ENCODE results near the gene OBSCN.
"Not testable (repeated sequence)": the region's sequence is repeated elsewhere in the genome, so short reads cannot be mapped to it uniquely, and the experiment has no call there.

Gene OBSCN

DNA sequence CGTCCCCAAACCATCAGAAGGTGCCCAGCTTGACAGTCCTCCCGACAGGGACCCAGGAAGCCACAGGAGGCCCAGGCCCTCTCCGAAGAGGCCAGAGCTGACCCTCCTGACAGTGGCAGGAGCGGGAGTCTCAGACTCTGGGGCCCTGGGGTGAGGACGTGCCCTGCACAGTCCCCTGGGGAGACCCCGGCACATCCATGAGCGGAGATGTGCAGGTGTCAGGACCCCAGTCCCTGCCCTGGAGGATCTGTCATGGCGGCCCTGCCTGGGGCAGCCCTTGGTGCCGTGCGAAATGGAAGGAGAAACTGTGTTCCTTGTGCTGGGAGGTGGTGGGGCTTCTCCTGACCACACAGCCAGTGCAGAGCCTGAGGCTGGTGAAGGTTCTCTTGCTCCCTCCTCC, 55.8 kb downstream of the OBSCN start:
- no peak for DNase-seq (ENCODE audit: low read depth)

DNA sequence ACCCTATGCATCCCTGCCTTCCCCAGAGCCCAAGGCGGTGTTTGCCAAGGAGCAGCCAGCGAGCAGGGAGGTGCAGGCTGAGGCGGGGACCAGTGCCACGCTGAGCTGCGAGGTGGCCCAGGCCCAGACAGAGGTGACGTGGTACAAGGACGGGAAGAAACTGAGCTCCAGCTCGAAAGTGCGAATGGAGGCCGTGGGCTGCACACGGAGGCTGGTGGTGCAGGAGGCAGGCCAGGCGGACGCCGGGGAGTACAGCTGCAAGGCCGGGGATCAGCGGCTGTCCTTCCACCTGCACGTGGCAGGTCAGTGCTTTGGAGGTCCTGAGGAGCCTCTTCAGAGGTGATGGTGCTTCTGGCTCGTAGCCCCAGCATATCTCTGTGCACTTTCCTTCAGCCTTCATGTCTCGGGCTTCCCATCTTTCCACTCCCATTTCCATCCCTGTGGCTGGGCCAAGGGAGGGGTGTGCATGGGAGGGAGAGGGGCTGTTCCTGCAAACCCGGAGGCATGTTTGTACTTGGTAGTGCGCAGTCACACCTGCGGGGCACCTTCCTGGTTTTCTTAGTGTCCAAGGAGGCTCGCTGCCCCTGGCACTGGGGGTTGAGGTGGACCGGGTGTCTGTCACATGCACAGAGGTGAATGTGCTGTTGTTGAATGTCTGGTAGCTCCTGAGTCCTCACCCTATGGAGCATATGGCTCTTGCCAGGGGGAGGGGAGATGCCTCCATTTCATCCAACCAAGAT, 56.4 kb downstream of the OBSCN start:
- DNase-seq (ENCODE audit: low read depth): no peak

DNA sequence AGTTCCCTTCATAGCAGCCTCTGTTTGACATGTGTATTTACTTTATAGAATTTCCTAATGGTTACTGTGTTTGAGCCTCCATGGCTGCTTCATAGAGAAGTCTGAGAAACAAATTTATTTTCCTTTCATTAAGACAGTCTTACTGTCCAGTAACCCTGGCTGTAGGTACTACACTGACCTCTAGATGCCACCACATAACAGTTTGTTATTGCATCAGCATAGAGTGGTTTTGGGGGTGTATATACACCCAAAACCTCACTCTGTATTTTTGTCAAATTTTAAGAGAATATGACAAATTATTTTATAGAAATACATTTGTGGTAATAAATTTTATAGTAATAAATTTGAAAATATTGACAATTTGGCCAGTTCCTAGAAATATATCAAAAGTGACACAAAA, 57.3 kb downstream of the OBSCN start:
- DNase-seq (ENCODE audit: low read depth): no peak

DNA sequence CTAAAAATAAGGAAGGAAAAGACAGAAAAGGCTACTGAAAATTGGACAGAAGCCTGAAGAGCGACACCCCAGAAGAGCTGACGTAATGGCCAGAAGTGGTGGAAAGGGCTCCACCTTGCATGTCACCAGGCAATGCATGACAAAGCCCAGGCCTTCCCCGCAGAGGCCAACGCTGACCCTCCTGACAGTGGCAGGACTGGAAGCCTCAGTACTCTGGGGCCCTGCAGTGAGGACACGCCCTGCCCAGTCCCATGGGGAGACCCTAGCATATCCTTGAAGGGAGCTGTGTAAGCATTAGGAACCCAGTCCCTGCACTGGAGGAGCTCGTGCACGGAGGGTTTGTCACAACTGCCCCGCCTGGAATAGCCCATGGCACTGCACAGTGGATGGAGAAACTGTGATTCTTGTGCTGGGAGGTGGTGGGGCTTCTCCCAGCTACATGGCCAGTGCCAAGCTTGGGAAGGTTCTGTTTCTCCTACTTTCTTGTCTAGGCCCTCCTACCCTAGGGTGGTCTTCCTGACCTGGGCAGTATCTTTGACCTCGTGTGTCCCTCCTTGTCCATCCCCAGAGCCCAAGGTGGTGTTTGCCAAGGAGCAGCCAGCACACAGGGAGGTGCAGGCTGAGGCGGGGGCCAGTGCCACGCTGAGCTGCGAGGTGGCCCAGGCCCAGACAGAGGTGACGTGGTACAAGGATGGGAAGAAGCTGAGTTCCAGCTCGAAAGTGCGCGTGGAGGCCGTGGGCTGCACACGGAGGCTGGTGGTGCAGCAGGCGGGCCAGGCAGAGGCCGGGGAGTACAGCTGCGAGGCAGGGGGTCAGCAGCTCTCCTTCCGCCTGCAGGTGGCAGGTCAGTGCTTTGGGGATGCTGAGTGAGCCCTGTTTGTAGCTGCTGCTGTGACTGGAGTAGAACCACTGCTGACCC, 60.4 kb downstream of the OBSCN start:
- DNase-seq (ENCODE audit: low read depth): no peak

- no peak for DNase-seq (ENCODE audit: low read depth)
Measured at GRCh38 chr1:228268881-228269265, 61.0 kb downstream of the OBSCN start.

GRCh38 chr1:228269431-228269830, 61.6 kb downstream of the OBSCN start:
- DNase-seq (ENCODE audit: low read depth): not testable (repeated sequence)

GRCh38 chr1:228270032-228270431, 62.2 kb downstream of the OBSCN start:
- DNase-seq (ENCODE audit: low read depth): no peak

DNA sequence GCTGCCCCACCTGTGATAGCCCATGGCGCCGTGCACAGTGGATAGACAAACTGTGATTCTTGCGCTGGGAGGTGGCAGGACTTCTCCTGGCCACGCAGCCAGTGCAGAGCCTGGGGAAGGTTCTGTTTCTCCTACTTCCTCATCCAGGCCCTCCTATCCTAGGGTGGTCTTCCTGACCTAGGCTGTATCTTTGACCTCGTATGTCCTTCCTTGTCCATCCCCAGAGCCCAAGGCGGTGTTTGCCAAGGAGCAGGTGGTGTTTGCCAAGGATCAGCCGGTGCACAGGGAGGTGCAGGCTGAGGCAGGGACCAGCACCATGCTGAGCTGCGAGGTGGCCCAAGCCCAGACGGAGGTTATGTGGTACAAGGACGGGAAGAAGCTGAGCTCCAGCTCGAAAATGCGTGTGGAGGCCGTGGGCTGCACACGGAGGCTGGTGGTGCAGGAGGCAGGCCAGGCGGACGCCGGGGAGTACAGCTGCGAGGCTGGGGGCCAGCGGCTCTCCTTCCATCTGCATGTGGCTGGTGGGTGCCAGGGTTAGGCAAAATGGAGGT, 63.9 kb downstream of the OBSCN start:
- DNase-seq (ENCODE audit: low read depth): no peak

DNA sequence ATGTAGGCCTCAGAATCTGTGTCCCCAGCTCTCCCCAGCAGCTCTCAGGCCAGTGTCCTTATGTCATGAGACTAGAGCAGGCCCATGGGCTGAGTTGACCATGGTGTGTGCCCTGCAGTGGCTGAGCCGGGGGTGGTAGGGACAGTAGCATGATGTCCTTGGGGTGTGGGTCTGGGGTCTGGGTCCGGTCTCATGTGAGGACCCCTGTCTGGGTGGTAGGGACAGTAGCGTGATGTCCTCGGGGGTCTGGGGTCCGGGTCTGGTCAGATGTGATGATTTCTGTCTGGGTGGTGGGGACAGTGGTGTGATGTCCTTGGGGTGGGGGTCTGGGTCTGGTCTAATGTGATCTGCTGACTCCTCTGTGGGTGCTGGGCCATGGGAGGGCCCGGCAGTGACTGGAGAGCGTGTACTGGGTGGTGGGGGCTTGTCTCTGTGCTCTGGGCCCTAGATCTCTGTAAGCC, 64.5 kb downstream of the OBSCN start:
- DNase-seq (ENCODE audit: low read depth): no peak

DNA sequence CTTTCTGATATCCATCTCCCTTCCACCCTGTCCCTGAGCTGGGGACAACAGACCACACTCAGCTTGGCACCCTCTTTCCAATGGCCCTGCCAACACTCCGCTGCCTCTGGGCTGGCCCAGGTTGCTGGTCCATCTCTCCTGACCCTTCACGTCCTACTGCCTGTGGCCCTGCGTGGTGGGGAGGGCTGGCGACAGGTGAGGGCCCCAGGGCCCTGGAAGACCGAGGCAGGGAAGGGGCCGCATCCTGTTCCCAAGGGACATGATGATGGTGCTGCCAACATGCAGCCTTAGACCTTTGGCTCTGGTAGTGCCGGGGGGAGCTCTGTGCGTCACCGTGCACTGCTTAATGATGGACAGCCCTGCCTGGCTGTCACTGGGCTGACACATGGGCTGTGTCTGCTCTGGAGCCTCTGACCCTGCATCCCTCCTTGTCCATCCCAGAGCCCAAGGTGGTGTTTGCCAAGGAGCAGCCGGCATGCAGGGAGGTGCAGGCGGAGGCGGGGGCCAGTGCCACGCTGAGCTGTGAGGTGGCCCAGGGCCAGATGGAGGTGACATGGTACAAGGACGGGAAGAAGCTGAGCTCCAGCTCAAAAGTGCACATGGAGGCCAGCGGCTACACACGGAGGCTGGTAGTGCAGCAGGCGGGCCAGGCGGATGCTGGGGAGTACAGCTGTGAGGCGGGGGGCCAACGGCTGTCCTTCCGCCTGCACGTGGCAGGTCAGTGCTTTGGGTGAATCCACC, 65.2 kb downstream of the OBSCN start:
- DNase-seq (ENCODE audit: low read depth): no peak

DNA sequence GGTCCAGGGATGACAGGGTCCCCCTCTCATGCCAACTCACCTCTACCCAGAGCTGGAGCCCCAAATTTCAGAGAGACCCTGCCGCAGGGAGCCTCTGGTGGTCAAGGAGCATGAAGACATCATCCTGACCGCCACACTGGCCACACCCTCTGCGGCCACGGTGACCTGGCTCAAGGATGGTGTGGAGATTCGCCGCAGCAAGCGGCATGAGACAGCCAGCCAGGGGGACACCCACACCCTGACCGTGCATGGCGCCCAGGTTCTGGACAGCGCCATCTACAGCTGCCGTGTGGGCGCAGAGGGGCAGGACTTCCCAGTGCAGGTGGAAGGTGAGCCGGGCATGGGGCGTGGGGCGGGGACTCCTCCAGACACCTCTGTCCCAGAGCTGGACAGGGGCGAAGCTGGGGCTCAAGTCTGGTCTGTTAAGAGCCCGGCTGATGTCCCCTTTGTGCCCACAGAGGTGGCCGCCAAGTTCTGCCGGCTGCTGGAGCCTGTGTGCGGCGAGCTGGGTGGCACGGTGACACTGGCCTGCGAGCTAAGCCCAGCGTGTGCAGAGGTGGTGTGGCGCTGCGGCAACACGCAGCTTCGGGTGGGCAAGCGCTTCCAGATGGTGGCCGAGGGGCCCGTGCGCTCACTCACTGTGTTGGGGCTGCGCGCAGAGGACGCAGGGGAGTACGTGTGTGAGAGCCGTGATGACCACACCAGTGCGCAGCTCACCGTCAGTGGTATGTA, 66.0 kb downstream of the OBSCN start:
- DNase-seq (ENCODE audit: low read depth): no peak

DNA sequence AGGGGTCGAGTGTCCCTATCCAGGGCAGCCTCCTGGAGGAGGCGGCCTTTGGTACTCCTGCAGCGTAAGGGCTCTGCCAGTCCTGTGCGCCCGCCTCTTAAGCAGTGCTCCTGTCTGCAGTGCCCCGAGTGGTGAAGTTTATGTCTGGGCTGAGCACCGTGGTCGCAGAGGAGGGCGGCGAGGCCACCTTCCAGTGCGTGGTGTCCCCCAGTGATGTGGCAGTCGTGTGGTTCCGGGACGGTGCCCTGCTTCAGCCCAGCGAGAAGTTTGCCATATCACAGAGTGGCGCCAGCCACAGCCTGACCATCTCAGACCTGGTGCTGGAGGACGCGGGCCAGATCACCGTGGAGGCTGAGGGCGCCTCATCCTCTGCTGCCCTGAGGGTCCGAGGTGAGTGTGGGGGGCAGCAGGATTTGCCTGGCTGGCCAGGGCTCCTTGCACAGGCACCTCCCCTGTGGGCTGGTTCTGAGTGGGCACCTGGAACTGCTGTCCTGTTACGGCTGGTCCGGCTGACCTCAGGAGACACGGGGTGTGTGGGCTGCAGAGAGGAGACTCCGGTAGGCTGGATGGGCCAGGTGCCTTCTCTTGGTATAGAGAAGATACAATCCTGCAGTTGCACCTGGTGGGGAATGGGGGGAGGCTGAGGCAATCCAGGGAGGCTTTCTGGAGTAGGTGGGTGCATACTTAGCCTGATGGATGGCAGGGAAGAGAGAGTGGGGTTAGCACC, 66.8 kb downstream of the OBSCN start:
- no peak for DNase-seq (ENCODE audit: low read depth)

DNA sequence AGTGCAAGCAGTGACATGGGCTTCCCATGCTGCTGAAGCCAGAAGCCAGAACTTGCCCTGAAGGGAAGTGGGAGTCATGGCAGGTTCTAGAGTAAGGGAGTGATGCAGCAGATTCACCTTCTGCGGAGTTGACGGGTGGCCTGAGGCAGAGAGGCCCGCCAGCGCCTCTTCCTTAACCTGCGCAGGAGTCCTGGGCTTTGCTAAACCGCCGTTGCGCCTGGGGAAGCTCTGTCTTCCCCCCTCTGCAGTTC, 67.3 kb downstream of the OBSCN start:
- DNase-seq (ENCODE audit: low read depth): no peak

- DNase-seq (ENCODE audit: low read depth): peak; percentile 62
Measured at GRCh38 chr1:228275430-228276173, 67.8 kb downstream of the OBSCN start.

DNA sequence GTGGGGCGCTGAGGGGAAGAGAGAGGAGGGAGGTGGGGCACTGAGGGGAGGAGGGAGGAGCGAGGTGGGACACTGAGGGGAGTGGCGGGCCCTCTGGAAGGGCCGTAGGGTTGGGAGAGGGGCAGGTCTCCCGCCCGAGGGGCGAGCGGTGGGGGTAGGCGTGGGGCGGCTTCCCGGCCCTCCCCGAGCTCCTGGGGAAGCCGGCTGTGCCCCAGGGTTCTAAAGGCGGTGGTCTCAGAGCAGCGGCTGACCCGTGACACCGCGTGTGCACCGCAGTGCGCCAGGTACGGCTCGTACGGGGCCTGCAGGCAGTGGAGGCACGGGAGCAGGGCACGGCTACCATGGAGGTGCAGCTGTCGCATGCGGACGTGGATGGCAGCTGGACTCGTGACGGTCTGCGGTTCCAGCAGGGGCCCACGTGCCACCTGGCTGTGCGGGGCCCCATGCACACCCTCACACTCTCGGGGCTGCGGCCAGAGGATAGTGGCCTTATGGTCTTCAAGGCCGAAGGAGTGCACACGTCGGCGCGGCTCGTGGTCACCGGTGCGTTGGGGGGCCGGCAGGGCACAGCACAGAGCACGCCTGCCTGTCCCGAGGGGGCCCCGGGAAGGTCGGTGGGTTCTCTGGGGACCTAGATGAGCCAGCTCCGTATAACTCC, 68.5 kb downstream of the OBSCN start:
- no peak for DNase-seq (ENCODE audit: low read depth)

DNA sequence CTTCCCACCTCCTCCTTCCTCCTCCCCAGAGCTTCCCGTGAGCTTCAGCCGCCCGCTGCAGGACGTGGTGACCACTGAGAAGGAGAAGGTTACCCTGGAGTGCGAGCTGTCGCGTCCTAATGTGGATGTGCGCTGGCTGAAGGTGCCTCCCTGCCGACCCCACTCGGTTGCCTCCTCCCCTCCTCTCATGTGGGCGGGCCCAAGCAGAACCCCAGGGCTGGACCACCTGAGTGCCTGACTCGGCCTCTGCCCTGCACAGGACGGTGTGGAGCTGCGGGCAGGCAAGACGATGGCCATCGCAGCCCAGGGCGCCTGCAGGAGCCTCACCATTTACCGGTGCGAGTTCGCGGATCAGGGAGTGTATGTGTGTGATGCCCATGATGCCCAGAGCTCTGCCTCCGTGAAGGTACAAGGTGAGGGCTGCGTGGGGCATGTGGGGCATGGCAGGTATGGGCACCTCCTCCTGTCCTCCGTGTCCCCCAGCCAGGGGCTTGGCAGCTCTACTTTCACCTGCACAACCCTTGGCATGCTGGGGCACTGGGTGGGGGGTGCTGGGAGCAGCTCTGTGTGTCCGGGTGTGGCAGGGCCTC, 69.2 kb downstream of the OBSCN start:
- DNase-seq (ENCODE audit: low read depth): no peak

DNA sequence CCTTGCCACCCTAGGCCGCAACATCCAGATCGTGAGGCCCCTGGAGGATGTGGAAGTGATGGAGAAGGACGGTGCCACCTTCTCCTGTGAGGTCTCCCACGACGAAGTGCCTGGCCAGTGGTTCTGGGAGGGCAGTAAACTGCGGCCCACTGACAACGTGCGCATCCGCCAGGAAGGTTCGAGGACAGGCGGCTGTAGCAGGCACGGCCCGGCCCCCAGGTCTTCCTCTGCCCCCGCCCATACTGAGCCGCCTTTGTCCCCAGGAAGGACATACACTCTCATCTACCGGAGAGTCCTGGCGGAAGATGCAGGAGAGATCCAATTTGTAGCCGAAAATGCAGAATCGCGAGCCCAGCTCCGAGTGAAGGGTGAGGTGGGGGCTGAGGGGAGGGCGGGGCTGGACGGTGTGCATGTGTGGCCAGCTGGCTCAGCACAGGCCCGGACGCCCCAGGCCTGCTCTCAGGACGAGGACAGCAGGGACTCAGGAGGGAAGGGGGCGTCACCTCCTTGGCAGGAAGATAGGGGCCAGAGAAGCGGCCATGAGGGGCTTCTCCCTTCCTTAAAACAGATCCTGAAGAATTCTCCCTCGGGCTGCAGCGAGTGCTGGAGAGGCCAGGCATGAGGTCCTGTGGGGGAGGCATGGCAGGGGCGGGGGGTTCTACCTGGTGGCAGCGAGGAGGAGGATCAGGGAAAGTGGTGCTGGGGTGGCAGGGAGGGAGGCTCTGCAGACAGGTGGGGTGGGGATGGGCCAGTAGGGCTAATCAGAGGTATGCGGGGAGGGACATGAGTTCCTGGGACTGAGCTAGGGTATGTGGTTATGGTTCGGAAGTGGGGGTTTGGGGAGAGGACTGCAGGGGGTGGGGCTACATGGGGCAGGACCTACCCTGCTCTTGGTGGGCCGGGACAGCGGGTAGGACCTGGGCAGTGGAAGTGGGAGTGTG, 69.9 kb downstream of the OBSCN start:
- DNase-seq (ENCODE audit: low read depth): no peak

- no peak for DNase-seq (ENCODE audit: low read depth)
Measured at GRCh38 chr1:228278432-228278941, 70.6 kb downstream of the OBSCN start.
